HL-60 (cell line): ENCODE measurements around the gene SLC9B1.
"Not testable (repeated sequence)": the region's sequence is repeated elsewhere in the genome, so short reads cannot be mapped to it uniquely, and the experiment has no call there.

Experiments
- GABPA ChIP-seq: IDR thresholded peaks from 2 replicates; pipeline ENCODE4 v1.6.1; 2012; ENCODE audit warnings: low read depth
- POLR2AphosphoS5 ChIP-seq: IDR thresholded peaks from 2 replicates; pipeline ENCODE4 v1.6.1; 2012; ENCODE audit warnings: low read depth
- TF ChIP-seq, protein P1 (sequence below): IDR thresholded peaks from one replicate; pipeline ENCODE4 v1.5.1; 2011; ENCODE audit warnings: low read length, control low read depth, inconsistent platforms; ENCODE audit not compliant: insufficient read depth
- TF ChIP-seq, protein P2 (sequence below): IDR thresholded peaks from 2 replicates; pipeline ENCODE4 v1.6.1; 2012; ENCODE audit warnings: low read depth; ENCODE audit not compliant: insufficient replicate concordance

DNA sequence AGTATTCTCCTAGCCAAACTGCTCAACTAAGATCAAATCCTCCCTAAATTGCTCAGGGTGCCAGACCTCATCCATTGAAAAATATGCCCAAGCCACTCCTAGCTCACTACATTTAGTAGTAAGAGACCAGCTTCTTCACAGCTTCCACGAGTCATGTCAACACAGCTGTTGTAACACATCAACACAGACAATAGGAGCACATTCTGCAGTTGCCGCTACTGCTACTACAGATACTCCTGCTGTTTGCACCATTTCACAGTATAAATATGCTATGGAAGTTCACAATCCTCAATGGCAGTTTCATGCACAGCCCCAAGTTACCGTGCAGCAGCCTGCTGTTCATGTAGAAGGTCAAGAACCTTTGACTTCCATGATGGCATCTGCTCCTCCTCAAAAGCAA lies 121.9 kb downstream of the SLC9B1 start:
- TF ChIP-seq, protein P1, sequence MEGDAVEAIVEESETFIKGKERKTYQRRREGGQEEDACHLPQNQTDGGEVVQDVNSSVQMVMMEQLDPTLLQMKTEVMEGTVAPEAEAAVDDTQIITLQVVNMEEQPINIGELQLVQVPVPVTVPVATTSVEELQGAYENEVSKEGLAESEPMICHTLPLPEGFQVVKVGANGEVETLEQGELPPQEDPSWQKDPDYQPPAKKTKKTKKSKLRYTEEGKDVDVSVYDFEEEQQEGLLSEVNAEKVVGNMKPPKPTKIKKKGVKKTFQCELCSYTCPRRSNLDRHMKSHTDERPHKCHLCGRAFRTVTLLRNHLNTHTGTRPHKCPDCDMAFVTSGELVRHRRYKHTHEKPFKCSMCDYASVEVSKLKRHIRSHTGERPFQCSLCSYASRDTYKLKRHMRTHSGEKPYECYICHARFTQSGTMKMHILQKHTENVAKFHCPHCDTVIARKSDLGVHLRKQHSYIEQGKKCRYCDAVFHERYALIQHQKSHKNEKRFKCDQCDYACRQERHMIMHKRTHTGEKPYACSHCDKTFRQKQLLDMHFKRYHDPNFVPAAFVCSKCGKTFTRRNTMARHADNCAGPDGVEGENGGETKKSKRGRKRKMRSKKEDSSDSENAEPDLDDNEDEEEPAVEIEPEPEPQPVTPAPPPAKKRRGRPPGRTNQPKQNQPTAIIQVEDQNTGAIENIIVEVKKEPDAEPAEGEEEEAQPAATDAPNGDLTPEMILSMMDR: not testable (repeated sequence)
- not testable (repeated sequence) for TF ChIP-seq POLR2AphosphoS5, GABPA
- TF ChIP-seq, protein P2, sequence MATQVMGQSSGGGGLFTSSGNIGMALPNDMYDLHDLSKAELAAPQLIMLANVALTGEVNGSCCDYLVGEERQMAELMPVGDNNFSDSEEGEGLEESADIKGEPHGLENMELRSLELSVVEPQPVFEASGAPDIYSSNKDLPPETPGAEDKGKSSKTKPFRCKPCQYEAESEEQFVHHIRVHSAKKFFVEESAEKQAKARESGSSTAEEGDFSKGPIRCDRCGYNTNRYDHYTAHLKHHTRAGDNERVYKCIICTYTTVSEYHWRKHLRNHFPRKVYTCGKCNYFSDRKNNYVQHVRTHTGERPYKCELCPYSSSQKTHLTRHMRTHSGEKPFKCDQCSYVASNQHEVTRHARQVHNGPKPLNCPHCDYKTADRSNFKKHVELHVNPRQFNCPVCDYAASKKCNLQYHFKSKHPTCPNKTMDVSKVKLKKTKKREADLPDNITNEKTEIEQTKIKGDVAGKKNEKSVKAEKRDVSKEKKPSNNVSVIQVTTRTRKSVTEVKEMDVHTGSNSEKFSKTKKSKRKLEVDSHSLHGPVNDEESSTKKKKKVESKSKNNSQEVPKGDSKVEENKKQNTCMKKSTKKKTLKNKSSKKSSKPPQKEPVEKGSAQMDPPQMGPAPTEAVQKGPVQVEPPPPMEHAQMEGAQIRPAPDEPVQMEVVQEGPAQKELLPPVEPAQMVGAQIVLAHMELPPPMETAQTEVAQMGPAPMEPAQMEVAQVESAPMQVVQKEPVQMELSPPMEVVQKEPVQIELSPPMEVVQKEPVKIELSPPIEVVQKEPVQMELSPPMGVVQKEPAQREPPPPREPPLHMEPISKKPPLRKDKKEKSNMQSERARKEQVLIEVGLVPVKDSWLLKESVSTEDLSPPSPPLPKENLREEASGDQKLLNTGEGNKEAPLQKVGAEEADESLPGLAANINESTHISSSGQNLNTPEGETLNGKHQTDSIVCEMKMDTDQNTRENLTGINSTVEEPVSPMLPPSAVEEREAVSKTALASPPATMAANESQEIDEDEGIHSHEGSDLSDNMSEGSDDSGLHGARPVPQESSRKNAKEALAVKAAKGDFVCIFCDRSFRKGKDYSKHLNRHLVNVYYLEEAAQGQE: not testable (repeated sequence)
